ENCODE measurements around the gene ERGIC1. TPM values are rescaled to one million over a fixed set of nuclear protein-coding genes. Genes with fewer than 3 reads are reported as not detected.

The ERGIC1 gene
- total and polyA plus RNA-seq, 2 of the 13 experiments (the other 11 are each of a cell fraction or from before 2014, with no cell fraction given) = 78.5 to 184 TPM

DNA sequence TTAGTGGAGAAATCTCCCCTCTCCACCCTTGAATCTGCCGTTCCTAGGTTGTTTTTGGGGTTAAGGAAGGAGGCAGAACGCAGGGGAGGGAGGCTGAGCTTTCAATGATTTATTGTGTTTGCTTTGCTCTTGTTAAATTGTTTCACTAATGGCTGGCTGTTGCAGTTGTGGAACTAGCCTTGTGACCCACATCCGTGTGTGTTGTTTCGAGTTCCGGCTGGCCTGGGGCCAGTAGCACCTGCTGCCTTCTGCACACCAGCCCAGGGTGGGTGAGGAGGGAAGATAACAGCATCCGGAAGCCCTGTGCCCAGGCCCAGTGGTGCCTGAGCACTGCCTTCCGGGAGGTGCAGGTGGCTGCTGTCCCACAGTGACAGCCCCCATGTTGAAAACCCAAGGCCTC lies 3.6 kb downstream of the ERGIC1 start (continued):
- TF ChIP-seq, protein P1, sequence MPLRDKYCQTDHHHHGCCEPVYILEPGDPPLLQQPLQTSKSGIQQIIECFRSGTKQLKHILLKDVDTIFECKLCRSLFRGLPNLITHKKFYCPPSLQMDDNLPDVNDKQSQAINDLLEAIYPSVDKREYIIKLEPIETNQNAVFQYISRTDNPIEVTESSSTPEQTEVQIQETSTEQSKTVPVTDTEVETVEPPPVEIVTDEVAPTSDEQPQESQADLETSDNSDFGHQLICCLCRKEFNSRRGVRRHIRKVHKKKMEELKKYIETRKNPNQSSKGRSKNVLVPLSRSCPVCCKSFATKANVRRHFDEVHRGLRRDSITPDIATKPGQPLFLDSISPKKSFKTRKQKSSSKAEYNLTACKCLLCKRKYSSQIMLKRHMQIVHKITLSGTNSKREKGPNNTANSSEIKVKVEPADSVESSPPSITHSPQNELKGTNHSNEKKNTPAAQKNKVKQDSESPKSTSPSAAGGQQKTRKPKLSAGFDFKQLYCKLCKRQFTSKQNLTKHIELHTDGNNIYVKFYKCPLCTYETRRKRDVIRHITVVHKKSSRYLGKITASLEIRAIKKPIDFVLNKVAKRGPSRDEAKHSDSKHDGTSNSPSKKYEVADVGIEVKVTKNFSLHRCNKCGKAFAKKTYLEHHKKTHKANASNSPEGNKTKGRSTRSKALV (CRISPR knock-in tag; IDR thresholded peaks at IDR 0.05) = no peak
- no peak for TF ChIP-seq JARID2 (CRISPR knock-in tag; IDR thresholded peaks at IDR 0.05; ENCODE audit: insufficient replicate concordance)

DNA sequence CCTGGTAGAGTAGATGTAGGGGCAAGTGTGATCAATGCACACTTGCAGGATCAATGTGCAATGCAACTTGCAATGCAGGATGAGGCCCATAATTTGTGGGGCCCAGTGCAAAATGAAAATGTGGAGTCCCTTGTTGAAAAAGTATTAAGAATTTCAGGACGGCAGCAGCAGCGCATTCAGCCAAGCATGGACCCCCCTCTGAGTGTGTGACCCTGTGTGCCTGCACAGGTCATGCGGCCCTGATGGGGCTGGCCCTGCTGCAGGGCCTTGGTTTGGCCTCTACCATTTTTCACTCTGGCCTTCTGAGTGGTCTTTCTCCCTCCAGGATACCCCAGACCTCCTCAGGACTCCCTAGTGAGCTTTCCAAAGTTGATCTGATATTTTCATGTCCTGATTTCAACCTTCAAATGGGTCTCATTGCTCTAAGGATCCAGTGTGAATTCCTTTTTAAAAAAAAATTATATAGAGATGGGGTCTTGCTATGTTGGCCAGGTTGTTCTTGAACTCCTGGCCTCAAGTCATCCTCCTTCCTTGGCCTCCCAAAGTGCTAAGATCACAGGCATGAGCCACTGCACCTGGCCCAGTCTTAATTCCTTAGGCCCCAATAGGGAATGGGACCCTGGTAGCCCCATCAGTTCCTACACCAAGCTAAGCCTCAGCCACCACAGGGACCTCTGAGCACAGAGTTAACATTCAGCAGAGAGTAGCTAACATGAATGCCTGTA lies 4.3 kb downstream of the ERGIC1 start:
- peaks cover 2 to 14% of the 10 kb centered on the region in 2 experiments for H3K36me3 ChIP-seq (replicated peaks in 1 of 2; ENCODE audit: control insufficient read depth in 1 of 2, insufficient read depth in 2 of 2, low read length in 2 of 2)
- H3K27ac ChIP-seq (ENCODE audit: extremely low read length, insufficient read depth, low read length) = no peak overlapping the region
- ChIA-PET CTCF (ENCODE audit: low intra/inter-chr PET ratio, low total read pairs) (no interaction called here), POLR2A (interaction anchor here (1.2 to 1.6 kb wide), 2 partner anchors 12 to 14 kb away, joined by 5 to 7 read pairs; no protein-coding TSS in a partner anchor)
- H3K4me1 ChIP-seq (ENCODE audit: insufficient read depth, low read length) = peaks cover 45% of the 10 kb centered on the region
- peaks cover 78% of the 10 kb centered on the region for H3K79me2 ChIP-seq (ENCODE audit: insufficient read depth, low read length)
- ATAC-seq (no peak), DNase-seq (ENCODE audit: low spot score) (no peak), FAIRE-seq (no peak)
- H3K27me3 ChIP-seq (ENCODE audit: control insufficient read depth in 1 of 2, insufficient read depth in 2 of 2, low read length in 2 of 2) = no peaks in the 10 kb centered on the region; a peak in 1 of 5 replicates
- no peak overlapping the region for H3K4me2 ChIP-seq (ENCODE audit: low read depth, low read length)
- TF ChIP-seq ZNF570 (CRISPR knock-in tag; IDR thresholded peaks at IDR 0.05; ENCODE audit: borderline replicate concordance) (no peak), ZNF333 (CRISPR knock-in tag; IDR thresholded peaks at IDR 0.05; ENCODE audit: borderline replicate concordance) (no peak), FOSL1 (CRISPR knock-in tag; IDR thresholded peaks at IDR 0.05; ENCODE audit: borderline replicate concordance) (no peak), ZFP62 (CRISPR knock-in tag; IDR thresholded peaks at IDR 0.05) (no peak), ZNF20 (CRISPR knock-in tag; IDR thresholded peaks at IDR 0.05) (no peak), ZNF101 (CRISPR knock-in tag; IDR thresholded peaks at IDR 0.05; ENCODE audit: borderline replicate concordance, low read depth) (no peak), ZNF430 (CRISPR knock-in tag; IDR thresholded peaks at IDR 0.05) (no peak), ZNF121 (CRISPR knock-in tag; IDR thresholded peaks at IDR 0.05) (peak; percentile 84)
- TF ChIP-seq, protein P2, sequence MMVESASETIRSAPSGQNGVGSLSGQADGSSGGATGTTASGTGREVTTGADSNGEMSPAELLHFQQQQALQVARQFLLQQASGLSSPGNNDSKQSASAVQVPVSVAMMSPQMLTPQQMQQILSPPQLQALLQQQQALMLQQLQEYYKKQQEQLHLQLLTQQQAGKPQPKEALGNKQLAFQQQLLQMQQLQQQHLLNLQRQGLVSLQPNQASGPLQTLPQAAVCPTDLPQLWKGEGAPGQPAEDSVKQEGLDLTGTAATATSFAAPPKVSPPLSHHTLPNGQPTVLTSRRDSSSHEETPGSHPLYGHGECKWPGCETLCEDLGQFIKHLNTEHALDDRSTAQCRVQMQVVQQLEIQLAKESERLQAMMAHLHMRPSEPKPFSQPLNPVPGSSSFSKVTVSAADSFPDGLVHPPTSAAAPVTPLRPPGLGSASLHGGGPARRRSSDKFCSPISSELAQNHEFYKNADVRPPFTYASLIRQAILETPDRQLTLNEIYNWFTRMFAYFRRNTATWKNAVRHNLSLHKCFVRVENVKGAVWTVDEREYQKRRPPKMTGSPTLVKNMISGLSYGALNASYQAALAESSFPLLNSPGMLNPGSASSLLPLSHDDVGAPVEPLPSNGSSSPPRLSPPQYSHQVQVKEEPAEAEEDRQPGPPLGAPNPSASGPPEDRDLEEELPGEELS (CRISPR knock-in tag; IDR thresholded peaks at IDR 0.05) = no peak
- TF ChIP-seq, protein P3, sequence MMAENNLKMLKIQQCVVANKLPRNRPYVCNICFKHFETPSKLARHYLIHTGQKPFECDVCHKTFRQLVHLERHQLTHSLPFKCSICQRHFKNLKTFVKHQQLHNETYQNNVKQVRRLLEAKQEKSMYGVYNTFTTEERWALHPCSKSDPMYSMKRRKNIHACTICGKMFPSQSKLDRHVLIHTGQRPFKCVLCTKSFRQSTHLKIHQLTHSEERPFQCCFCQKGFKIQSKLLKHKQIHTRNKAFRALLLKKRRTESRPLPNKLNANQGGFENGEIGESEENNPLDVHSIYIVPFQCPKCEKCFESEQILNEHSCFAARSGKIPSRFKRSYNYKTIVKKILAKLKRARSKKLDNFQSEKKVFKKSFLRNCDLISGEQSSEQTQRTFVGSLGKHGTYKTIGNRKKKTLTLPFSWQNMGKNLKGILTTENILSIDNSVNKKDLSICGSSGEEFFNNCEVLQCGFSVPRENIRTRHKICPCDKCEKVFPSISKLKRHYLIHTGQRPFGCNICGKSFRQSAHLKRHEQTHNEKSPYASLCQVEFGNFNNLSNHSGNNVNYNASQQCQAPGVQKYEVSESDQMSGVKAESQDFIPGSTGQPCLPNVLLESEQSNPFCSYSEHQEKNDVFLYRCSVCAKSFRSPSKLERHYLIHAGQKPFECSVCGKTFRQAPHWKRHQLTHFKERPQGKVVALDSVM (CRISPR knock-in tag; IDR thresholded peaks at IDR 0.05) = 0 out of 2 replicates have a peak, but pooled peaks have one; percentile 42
- no peak overlapping the region for H2AFZ ChIP-seq (ENCODE audit: low read length)
- no peak overlapping the region for H3K4me3 ChIP-seq (replicated peaks in 1 of 3; ENCODE audit: insufficient read depth in 1 of 3, low read depth in 2 of 3, low read length in 3 of 3)
- BruUV-seq (replicated peaks) = no TSS peak
- no peak overlapping the region for H3K9ac ChIP-seq (ENCODE audit: insufficient read depth, low read depth, low read length)
- no peaks in the 10 kb centered on the region for H3K9me3 ChIP-seq (ENCODE audit: low read length)
- in situ Hi-C loops (cut with HindIII; ENCODE audit: extremely low pct_ligation_motif_present, low pct_unique_long_range_greater_than_20kb) (no loop called here), intact Hi-C loops (cut with micrococcal nuclease; ENCODE audit: unreplicated experiment) (no loop called here)
- WGBS (ENCODE audit: low lambda C conversion rate) = 100% methylated on average over 3 of the region's 3 CpGs
- peaks cover 17% of the 10 kb centered on the region; the same call in 1 of the 2 replicates for H4K20me1 ChIP-seq (ENCODE audit: insufficient read depth, low read length)
